Cortex of kidney (tissue), 1 donor: ENCODE results near the gene ADGRD2.

ENCODE experiments used
- DNase-seq: peaks from one replicate; lab custom pipeline; 2025; lab: John Stamatoyannopoulos, UW

Gene ADGRD2

GRCh38 chr9:124457887-124458431, 7.7 kb downstream of the ADGRD2 start:
- no peak for DNase-seq

GRCh38 chr9:124458441-124458840, 8.2 kb downstream of the ADGRD2 start:
- DNase-seq = no peak

DNA sequence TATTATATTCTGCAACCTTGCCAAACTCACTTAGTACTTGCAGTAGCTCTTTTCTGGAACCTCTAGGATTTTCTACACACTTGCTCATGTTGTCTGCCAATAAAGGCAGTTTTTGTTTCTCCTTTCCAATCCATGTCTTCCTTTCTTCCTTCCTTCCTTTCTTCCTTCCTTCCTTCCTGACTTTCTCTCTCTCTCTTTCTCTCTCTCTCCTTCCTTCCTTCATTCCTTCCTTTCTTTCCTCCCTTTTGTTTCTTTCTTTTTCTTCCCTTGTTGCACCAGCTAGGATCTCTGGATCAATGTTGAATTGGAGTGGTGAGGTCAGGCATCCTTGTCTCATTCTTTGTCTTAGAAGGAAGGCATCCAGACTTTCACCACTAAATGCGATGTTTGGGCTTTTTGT, 12.5 kb downstream of the ADGRD2 start:
- DNase-seq = no peak

DNA sequence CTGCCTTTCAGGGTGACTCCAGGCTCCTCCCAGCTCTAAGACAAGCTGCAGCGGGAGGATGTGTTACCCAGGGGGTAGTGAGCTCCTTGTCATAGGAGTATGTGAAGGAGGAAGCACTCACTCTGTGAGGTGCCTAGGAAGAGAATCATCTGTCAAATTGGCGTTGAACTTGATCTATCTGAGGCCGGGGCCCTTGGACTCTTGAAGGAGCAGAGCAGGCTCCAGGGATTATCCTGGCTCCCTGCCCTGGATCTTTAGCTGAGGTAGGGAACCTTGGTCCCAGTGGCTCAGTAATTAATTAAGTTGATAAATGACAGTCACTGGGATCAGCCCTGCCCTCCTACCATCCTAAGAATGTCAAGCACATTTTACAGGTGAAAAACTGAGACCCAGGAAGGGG, 15.5 kb downstream of the ADGRD2 start:
- DNase-seq = no peak

GRCh38 chr9:124467410-124468060, 17.3 kb downstream of the ADGRD2 start:
- no peak for DNase-seq

- no peak for DNase-seq
These were observed 17.9 kb downstream of the ADGRD2 start for GRCh38 chr9:124468061-124468740.

GRCh38 chr9:124469011-124469832, 19.0 kb downstream of the ADGRD2 start:
- DNase-seq = no peak

DNA sequence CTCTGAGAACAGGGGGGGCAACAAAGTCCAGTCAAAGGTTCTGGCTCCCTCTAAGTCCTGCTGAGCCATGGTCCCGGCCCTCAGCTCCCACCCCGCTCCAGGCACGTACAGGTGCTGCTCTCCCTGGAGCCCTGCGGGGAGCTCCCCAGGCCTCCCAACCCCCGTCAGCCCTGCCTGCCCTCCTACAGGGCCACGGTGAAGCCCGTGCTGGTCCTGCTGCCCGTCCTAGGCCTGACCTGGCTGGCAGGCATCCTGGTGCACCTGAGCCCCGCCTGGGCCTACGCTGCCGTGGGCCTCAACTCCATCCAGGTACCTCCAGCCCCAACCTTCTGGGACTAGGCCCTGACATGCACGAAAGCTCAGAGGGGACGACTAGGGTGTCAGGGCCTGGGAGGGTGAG, 20.1 kb downstream of the ADGRD2 start:
- DNase-seq = no peak

- DNase-seq = no peak
These were observed 20.5 kb downstream of the ADGRD2 start for GRCh38 chr9:124470726-124471125.

DNA sequence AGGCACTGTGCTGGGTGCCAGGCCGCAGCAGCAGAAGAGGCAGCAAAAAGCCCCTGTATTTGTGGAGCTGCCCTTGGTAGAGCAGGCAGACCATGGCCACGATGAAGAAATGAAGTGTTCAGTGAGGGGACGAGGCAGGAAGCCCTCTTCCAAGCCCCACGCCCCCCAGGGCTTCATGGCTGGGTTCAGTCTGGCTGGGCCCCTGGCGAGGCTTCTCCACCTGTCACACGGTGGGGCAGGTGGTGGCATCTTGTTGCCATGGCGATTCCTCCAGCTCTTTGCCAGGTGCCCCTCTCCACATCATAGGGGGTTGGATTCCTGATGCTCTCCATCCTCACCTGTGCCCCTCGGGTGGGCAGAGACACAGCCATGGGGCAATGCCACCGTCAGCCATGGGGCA, 21.5 kb downstream of the ADGRD2 start:
- no peak for DNase-seq

DNA sequence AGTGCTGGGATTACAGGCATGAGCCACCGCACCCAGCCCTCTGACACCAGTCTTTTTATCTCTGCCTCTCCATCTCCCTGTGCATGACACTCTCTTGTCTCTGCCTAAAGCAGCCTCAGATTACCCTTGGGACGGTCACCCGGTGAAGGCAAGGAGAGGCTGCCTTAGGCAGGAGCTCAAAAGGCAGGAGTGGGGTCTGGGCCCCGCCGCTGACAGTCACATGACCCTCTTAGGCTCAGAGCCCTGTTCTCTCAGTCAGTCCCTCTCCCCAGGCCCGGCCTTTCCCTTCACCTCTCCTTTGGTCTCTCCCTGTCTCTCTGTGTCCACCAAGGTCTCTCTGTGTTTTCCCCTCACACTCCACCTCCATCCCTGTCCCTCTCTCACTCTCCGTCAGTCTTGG, 22.5 kb downstream of the ADGRD2 start:
- no peak for DNase-seq

- no peak for DNase-seq
These were observed 23.1 kb downstream of the ADGRD2 start for GRCh38 chr9:124473310-124473709.

DNA sequence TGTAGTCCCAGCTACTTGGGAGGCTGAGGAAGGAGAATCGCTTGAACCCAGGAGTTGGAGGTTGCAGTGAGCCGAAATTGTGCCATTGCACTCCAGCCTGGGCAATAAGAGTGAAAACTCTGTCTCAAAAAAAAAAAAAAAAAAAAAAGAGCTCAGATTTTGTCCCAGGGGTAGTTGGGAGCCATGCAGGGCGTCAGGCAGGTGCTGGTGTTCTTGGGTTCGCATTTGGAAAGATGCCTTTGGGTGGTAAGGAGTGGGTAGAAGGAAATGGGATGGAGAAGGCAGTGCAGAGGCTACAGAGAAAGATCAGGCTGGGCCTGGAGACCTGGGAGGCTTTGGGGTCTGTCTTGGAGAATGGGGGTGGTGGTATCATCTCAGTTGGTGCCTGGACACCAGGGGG, 23.9 kb downstream of the ADGRD2 start:
- DNase-seq = no peak

DNA sequence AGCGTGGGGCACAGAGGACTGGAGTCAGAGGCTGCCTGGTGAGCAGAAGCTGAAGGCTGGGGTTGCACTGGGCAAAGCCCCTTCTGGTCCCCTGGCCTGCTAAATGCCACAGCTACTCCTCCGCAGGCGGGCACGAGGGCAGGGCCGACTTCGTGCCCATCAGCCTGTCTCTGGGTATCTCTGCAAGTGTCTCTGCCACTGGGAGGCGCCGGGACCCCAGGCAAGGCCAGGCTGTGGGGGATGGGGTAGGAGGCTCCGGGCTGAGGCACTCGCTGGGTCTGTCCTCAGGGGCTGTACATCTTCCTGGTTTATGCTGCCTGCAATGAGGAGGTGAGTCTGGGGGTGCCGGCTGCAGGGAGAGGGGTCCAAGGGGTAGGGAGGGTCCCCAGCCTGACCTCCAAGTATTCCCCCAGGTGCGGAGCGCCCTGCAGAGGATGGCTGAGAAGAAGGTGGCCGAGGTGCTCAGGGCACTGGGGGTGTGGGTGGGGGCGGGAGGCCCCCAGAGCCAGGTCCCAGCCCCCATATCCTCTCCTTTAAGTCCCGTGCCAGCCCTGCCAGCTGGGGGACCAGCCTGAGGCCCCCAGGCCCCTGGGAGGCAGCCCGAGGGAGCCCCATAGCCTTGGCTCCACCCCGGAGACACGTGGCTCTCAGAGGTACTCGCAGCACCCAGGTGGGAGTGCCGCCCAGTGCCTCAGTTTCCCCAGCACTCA, 25.1 kb downstream of the ADGRD2 start:
- DNase-seq = no peak

GRCh38 chr9:124475868-124476690, 25.8 kb downstream of the ADGRD2 start:
- no peak for DNase-seq

DNA sequence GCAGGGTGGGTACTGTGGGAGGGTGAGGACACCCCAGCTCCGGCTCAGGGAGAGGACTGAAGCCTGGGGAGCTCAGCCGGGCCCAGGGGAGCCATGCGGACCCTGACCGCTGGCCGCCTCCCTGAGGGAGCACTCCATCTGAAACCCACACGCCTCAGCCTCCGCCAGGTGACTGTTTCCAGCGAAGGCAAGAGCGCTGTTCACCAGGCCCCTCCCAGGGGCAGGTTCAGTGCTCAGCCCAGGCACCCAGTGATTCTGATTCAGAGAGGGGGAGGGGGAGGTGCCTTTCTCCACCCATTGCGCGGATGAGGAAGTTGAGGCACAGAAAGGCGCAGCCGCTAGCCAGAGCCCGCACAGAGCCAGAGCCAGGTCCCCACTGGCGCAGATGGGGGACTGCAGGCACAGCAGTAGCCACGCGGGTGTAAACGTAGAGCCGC, 27.0 kb downstream of the ADGRD2 start:
- DNase-seq = no peak

- no peak for DNase-seq
These were observed 27.5 kb downstream of the ADGRD2 start for GRCh38 chr9:124477648-124478285.

DNA sequence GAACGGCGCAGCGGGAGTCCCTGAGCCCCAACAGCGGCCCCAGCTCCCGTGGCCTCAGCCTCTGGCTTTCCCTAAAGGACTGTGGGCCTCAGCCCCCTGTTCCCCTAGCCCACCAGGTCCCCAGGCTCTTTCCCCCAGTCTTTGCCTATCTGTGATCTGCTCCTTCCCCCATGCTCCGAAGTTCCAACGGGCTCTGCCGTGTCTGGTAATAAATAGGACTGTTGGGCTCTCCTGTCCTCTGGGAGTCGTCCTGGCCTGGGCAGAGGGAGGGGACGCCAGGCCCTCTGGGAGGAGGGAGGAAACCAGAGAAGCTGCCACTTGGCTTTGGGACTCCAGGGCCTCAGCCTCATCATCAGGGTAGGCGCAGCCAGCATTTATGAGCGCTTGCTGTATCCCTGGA, 28.1 kb downstream of the ADGRD2 start:
- no peak for DNase-seq

- no peak for DNase-seq
These were observed 29.1 kb downstream of the ADGRD2 start for GRCh38 chr9:124479371-124479770.

- DNase-seq = no peak
These were observed 29.8 kb downstream of the ADGRD2 start for GRCh38 chr9:124479947-124480620.
